MCF 10A (cell line): ENCODE data around the gene HES7. TPM values are rescaled to one million over a fixed set of nuclear protein-coding genes. Genes with fewer than 3 reads are reported as not detected.

Experiments used
- BruUV-seq: library from RNA; stranded (reverse); fragments of 400-500 nt; replicated peaks from 2 replicates; lab custom pipeline; 2021; lab: Mats Ljungman, UMichigan
- CTCF ChIA-PET: fragments of 300-600 bp; sonication (Branson Sonifier 250); formaldehyde crosslinking; extraction: SDS; loops from one replicate; lab custom pipeline; 2021; ENCODE audit warnings: antibody characterized with exemption, inconsistent platforms; lab: Yijun Ruan, JAX
- POLR2A ChIA-PET: fragments of 300-600, 350-650 bp; sonication (Branson Sonifier 250); formaldehyde crosslinking; extraction: SDS; loops from one replicate; lab custom pipeline; 2020; ENCODE audit warnings: antibody characterized with exemption, inconsistent platforms; lab: Yijun Ruan, JAX
- DNase-seq: peaks from one replicate; pipeline ENCODE4 v3.0.0-alpha.2; 2018; ENCODE audit not compliant: unreplicated experiment
- H3K27ac Mint-ChIP-seq: one replicate; pipeline ENCODE4 v1.8.0; 2022; ENCODE audit warnings: mild to moderate bottlenecking, low read depth, mixed read lengths; ENCODE audit not compliant: unreplicated experiment
- H3K27me3 Mint-ChIP-seq: one replicate; pipeline ENCODE4 v1.8.0; 2022; ENCODE audit warnings: mixed read lengths; ENCODE audit not compliant: insufficient read depth, unreplicated experiment
- H3K36me3 Mint-ChIP-seq: one replicate; pipeline ENCODE4 v1.8.0; 2022; ENCODE audit warnings: mild to moderate bottlenecking, moderate library complexity, mixed read lengths; ENCODE audit not compliant: insufficient read depth, unreplicated experiment
- H3K4me1 Mint-ChIP-seq: one replicate; pipeline ENCODE4 v1.8.0; 2022; ENCODE audit warnings: mixed read lengths; ENCODE audit not compliant: insufficient read depth, unreplicated experiment
- H3K4me3 Mint-ChIP-seq: one replicate; pipeline ENCODE4 v1.8.0; 2022; ENCODE audit warnings: mild to moderate bottlenecking, moderate library complexity, mixed read lengths; ENCODE audit not compliant: unreplicated experiment
- H3K9me3 Mint-ChIP-seq: one replicate; pipeline ENCODE4 v1.8.0; 2022; ENCODE audit warnings: mixed read lengths; ENCODE audit not compliant: unreplicated experiment
- intact Hi-C: fragments of 100-400 bp; cut with micrococcal nuclease; formaldehyde crosslinking; loops from 2 replicates; pipeline ENCODE4 v1.14.1; 2022
- total RNA-seq: library from RNA; stranded (reverse); gene quantifications from 2 replicates; pipeline ENCODE4 v1.2.3, GENCODE V29; 2022
- TF ChIP-seq, protein P1 (sequence below): fragments of 200-600 bp; IDR thresholded peaks from one replicate; pipeline ENCODE4 v1.8.0; 2022; ENCODE audit warnings: antibody characterized with exemption, mild to moderate bottlenecking; ENCODE audit not compliant: unreplicated experiment

Gene HES7
- total RNA-seq, 1 experiment from 2014 or later, result 5.9 TPM

DNA sequence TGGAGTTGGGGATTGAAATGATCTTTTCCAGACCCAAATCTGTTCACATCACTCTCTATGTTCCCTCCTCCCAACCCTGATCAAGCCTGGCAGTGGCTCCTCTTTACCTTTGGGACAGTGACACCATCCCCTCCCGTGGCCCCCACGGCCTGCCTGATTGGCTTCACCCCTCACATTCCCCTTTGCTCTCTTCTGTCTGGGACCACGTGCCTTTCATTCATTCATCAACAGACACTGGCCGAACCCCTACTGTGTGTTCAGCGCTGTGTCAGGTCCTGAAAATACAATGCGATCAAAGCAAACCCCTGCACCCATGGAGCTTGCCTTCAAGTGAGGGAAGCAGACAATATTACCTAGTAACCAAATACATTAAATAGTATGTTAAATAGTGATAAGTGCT, 34.2 kb downstream of the HES7 start:
- Mint-ChIP-seq H3K4me3 (no peak overlapping the region), H3K4me1 (peaks cover 5% of the 10 kb centered on the region), H3K9me3 (no peaks in the 10 kb centered on the region), H3K27me3 (peaks cover 13% of the 10 kb centered on the region), H3K27ac (no peak overlapping the region), H3K36me3 (peaks cover 9% of the 10 kb centered on the region)
- ChIA-PET POLR2A (interaction anchor here (1.2 kb wide), 1 partner anchor 66 kb away, joined by 3 read pairs; no protein-coding TSS in a partner anchor), CTCF (interaction anchor here (0.7 to 10.0 kb wide), 7 partner anchors 9 to 652 kb away, joined by 3 to 233 read pairs (median 4); partner anchors contain the start of gene ALOXE3)
- intact Hi-C loops, result no loop called here
- BruUV-seq, result no TSS peak
- TF ChIP-seq, protein P1, sequence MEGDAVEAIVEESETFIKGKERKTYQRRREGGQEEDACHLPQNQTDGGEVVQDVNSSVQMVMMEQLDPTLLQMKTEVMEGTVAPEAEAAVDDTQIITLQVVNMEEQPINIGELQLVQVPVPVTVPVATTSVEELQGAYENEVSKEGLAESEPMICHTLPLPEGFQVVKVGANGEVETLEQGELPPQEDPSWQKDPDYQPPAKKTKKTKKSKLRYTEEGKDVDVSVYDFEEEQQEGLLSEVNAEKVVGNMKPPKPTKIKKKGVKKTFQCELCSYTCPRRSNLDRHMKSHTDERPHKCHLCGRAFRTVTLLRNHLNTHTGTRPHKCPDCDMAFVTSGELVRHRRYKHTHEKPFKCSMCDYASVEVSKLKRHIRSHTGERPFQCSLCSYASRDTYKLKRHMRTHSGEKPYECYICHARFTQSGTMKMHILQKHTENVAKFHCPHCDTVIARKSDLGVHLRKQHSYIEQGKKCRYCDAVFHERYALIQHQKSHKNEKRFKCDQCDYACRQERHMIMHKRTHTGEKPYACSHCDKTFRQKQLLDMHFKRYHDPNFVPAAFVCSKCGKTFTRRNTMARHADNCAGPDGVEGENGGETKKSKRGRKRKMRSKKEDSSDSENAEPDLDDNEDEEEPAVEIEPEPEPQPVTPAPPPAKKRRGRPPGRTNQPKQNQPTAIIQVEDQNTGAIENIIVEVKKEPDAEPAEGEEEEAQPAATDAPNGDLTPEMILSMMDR, result no peak
- DNase-seq, result no peak

DNA sequence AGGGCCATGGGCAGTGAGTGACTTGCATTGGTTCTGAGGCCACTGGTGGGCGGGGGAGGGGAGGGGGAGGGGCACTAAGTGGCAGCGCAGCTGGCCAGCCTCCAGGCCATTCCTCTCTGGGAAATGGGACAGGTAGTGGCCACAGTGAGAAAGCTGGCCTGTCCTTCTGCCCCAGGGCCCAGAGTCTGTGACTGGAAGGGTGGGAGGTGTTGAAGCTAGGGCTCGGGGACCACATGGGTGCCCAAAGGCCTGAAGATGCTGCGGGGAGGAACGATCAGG, 36.0 kb downstream of the HES7 start:
- H3K4me3 Mint-ChIP-seq, result no peak overlapping the region
- intact Hi-C loops, result no loop called here
- ChIA-PET CTCF (interaction anchor here (0.5 to 10.0 kb wide), 7 partner anchors 9 to 800 kb away, joined by 3 to 233 read pairs (median 6); partner anchors contain the start of gene ALOXE3), POLR2A (interaction anchor here (0.6 to 1.9 kb wide), 7 partner anchors 14 to 362 kb away, joined by 3 to 5 read pairs (median 3); partner anchors contain the start of gene NAA38)
- H3K36me3 Mint-ChIP-seq, result peaks cover 4% of the 10 kb centered on the region
- H3K9me3 Mint-ChIP-seq, result no peaks in the 10 kb centered on the region
- TF ChIP-seq, protein P1, result no peak
- DNase-seq, result no peak
- no peak overlapping the region for H3K27ac Mint-ChIP-seq
- no TSS peak for BruUV-seq
- peaks cover 13% of the 10 kb centered on the region for H3K27me3 Mint-ChIP-seq
- H3K4me1 Mint-ChIP-seq, result peaks cover 12% of the 10 kb centered on the region

DNA sequence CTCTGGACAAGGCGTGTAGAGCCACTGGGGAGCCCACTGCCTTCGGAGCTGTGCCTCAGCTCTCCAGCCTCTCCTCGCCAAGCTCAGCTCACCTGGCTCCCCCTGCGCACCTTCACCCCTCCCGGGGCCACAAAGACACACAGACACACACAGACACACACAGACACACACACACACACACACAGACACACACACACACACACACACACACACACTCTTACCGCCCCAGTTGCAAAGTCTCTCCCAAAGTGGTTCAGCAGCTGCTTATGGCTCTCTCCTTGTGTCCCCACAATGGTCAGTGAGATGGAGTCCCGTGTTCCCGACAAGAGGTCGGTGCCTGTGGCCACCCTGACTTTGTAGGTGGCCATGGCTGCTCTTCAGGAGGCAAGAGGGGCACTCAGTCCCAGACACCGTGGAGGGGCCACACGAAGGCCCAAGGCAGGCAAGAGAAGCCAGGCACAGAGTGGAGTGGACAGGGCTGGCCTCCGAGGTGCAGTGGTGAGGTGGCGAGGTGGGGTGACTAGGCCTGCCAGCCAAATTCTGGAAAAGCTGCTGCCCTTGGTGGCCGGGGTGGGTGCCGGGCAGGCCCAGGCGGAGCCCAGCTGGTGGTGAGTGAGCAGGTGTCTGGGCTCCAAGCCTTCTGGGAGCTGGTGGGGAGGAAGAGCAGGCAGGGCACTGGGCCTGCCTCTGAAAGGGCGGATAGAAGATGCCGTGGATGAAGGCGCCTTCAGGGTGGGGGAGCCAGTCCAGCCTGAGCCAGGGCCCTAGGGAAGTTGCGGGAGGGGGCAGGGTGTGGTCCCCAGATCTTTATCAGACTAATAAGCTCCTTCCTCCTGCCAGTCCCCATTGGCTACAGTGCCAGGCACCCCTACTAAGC, 36.6 kb downstream of the HES7 start, which contains the start of gene ALOX12B:
ALOX12B (minus strand) TSS at position 642 of the 877 bp plus-strand sequence; CDS start at position 368, 274 bp downstream.
- no TSS peak for BruUV-seq
- no peak for DNase-seq

More for the DNA sequence above, 36.6 kb downstream of the HES7 start, which contains the start of gene ALOX12B:
- POLR2A ChIA-PET, result interaction anchor here (0.6 to 1.9 kb wide), 6 partner anchors 13 to 362 kb away, joined by 3 to 5 read pairs (median 3); partner anchors contain the start of gene NAA38
- H3K4me1 Mint-ChIP-seq, result peaks cover 12% of the 10 kb centered on the region
- H3K9me3 Mint-ChIP-seq, result no peaks in the 10 kb centered on the region
- peaks cover 4% of the 10 kb centered on the region for H3K36me3 Mint-ChIP-seq
- CTCF ChIA-PET, result interaction anchor here (0.5 to 10.0 kb wide), 10 partner anchors 8 to 799 kb away, joined by 3 to 233 read pairs (median 5); partner anchors contain the start of gene ALOXE3
- H3K27ac Mint-ChIP-seq, result peak within 1 kb of the TSS; percentile 7
- H3K27me3 Mint-ChIP-seq, result peaks cover 13% of the 10 kb centered on the region
- TF ChIP-seq, protein P1, result no peak
- H3K4me3 Mint-ChIP-seq, result no peak within 1 kb of the TSS
- intact Hi-C loops, result no loop called here
